ENCODE measurements around the gene PDCD4.

GRCh38 chr10:110872984-110873923, 1.5 kb downstream of the PDCD4 start:
- TF ChIP-seq CTCF (IDR thresholded peaks at IDR 0.05; ENCODE audit: low read length) (no peak), EZH2phosphoT487 (IDR thresholded peaks at IDR 0.05; ENCODE audit: low read length) (no peak)

All from MM.1S (cell line).